Colonic mucosa (tissue), 4 donors: ENCODE results near the gene ZDHHC21. TPM values are rescaled to one million over a fixed set of nuclear protein-coding genes. Genes with fewer than 3 reads are reported as not detected.

Experiments
- DNase-seq: peaks from one replicate; pipeline ENCODE4 v3.0.0-alpha.2; 2020
- H3K27ac ChIP-seq: fragments of 200-600 bp; one replicate; pipeline ENCODE4 v1.8.0; 2021
- H3K27me3 ChIP-seq: fragments of 200-600 bp; one replicate; pipeline ENCODE4 v1.8.0; 2021
- H3K36me3 ChIP-seq: fragments of 200-600 bp; one replicate; pipeline ENCODE4 v1.8.0; 2021
- H3K4me1 ChIP-seq: fragments of 200-600 bp; one replicate; pipeline ENCODE4 v1.8.0; 2021; ENCODE audit warnings: mild to moderate bottlenecking
- H3K4me3 ChIP-seq: fragments of 200-600 bp; one replicate; pipeline ENCODE4 v1.8.0; 2021
- H3K9ac ChIP-seq, 2 donors: one replicate each; pipeline ENCODE4 v1.7.0; 2013; ENCODE audit warnings: control low read depth in 2 of 2, low read depth in 2 of 2, low read length in 2 of 2
- H3K9me3 ChIP-seq: fragments of 200-600 bp; one replicate; pipeline ENCODE4 v1.8.0; 2021
- intact Hi-C: fragments of 100-400 bp; cut with DNase I; formaldehyde crosslinking; loops from one replicate; pipeline ENCODE4 v1.14.1; 2022
- total RNA-seq, 2 donors: library from RNA; stranded (reverse); fragmentation: NEBNext Ultra II Directional in 1 of 2; extraction: Animal tissue kit (Norgen Biotek cat#: 25700) in 1 of 2; gene quantifications; one replicate each; pipeline ENCODE4 v1.2.1, GENCODE V29; 2021
- TF ChIP-seq, protein P1 (sequence below): fragments of 200-600 bp; IDR thresholded peaks from one replicate; pipeline ENCODE4 v1.8.0; 2022; ENCODE audit warnings: antibody characterized with exemption, mild to moderate bottlenecking
- donor health status: healthy.
- donor health status: DM: no; HTN: no; CAD: no.
- donor health status: DM: no; HTN: no; CAD: no.

The ZDHHC21 gene
- total RNA-seq, 2 donors from 2014 or later, result 9.0 to 14.1 TPM

DNA sequence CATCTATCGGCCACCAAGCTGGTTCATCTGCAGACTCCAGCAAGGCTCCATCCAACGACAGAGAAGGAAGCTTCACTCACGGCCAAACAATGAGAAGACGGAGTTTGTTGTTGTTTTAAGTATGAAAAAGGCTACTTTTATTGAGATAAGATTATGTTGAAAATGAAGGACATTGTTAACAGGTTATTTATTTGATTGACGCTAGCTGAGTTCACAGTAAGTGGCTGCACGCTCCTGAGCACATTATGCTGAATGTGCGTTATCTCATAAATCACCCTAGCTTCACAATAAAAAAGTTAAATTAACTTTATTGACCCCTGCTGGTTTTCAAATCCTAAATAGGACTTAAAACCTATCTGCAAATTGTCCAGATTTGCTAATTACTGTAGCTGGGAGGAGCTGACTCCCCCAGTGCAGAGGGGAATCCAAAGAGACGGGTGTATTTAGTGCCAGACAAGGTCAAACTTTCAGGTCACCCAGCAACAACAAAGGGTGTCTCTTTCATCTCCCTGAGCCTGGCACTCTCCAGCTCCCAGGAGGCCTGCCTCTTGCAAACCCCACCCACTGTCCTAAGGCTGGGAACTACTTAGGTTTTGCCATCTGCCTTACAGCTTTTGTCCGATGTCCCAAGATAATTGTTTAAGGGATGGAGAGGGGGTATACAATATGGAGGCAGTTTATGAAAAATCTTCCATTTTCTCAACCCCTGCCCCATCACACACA lies 129.2 kb downstream of the ZDHHC21 start:
- no peaks in the 10 kb centered on the region for H3K36me3 ChIP-seq
- no peaks in the 10 kb centered on the region for H3K9me3 ChIP-seq
- H3K4me1 ChIP-seq, result no peaks in the 10 kb centered on the region
- TF ChIP-seq, protein P1, sequence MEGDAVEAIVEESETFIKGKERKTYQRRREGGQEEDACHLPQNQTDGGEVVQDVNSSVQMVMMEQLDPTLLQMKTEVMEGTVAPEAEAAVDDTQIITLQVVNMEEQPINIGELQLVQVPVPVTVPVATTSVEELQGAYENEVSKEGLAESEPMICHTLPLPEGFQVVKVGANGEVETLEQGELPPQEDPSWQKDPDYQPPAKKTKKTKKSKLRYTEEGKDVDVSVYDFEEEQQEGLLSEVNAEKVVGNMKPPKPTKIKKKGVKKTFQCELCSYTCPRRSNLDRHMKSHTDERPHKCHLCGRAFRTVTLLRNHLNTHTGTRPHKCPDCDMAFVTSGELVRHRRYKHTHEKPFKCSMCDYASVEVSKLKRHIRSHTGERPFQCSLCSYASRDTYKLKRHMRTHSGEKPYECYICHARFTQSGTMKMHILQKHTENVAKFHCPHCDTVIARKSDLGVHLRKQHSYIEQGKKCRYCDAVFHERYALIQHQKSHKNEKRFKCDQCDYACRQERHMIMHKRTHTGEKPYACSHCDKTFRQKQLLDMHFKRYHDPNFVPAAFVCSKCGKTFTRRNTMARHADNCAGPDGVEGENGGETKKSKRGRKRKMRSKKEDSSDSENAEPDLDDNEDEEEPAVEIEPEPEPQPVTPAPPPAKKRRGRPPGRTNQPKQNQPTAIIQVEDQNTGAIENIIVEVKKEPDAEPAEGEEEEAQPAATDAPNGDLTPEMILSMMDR, result no peak
- DNase-seq, result no peak
- intact Hi-C loops, result no loop called here
- no peak overlapping the region for H3K27ac ChIP-seq
- no peak overlapping the region for H3K9ac ChIP-seq
- H3K27me3 ChIP-seq, result no peaks in the 10 kb centered on the region
- H3K4me3 ChIP-seq, result no peak overlapping the region

DNA sequence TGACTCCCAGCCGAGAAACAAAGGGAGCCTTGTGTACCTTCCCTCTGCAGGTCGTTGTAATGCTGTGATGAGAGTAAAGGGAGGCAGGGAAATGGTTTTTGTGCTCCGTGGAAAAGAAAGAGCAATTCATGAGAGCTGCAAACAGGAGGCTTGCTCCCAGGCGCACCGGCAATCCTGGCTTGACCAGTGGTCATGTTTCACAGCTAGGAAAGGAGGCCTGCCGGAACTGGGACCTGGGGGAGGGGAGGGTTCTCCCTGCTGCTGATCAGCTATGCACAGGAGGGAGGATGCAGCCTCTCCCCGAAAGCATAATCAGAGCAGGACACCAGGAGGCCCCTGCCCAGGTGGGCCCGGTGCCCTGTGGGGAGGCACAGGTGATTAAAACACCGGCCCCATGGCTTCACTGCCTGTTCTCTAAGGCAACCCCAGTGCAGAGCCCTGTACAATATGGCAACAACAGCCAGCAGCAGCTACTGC lies 131.3 kb downstream of the ZDHHC21 start:
- H3K27me3 ChIP-seq, result no peaks in the 10 kb centered on the region
- no peak for DNase-seq
- H3K4me1 ChIP-seq, result no peaks in the 10 kb centered on the region
- H3K9ac ChIP-seq, result no peak overlapping the region
- H3K9me3 ChIP-seq, result no peaks in the 10 kb centered on the region
- intact Hi-C loops, result no loop called here
- no peak overlapping the region for H3K4me3 ChIP-seq
- TF ChIP-seq, protein P1, result no peak
- H3K27ac ChIP-seq, result no peak overlapping the region
- H3K36me3 ChIP-seq, result no peaks in the 10 kb centered on the region

Other genes with a start within 250 kb of the ZDHHC21 start
- not detected for gene CER1, start 29.3 kb upstream of the ZDHHC21 start, total RNA-seq
- 1 to 10 TPM; 1.1 to 1.5 TPM for gene FREM1, start 217.0 kb upstream of the ZDHHC21 start, total RNA-seq